H9 (cell line): ENCODE results near the gene CD86. TPM values are rescaled to one million over a fixed set of nuclear protein-coding genes. Genes with fewer than 3 reads are reported as not detected.

Experiments
- DNase-seq: peaks from one replicate; pipeline ENCODE4 v3.0.0-alpha.2; 2017
- H2AFZ ChIP-seq: one replicate; pipeline ENCODE4 v1.6.1; 2013; ENCODE audit warnings: mild to moderate bottlenecking, low read length, control low read depth, moderate library complexity
- H2AK5ac ChIP-seq: 2 replicates; pipeline ENCODE4 v1.6.1; 2013; ENCODE audit warnings: low read length, control low read depth, mixed read lengths; ENCODE audit not compliant: insufficient read length
- H2BK120ac ChIP-seq: one replicate; pipeline ENCODE4 v1.6.1; 2013; ENCODE audit warnings: low read depth, mild to moderate bottlenecking, low read length, control low read depth, inconsistent platforms; ENCODE audit not compliant: poor library complexity, severe bottlenecking
- H2BK12ac ChIP-seq: 2 replicates; pipeline ENCODE4 v1.6.1; 2013; ENCODE audit warnings: low read length, control low read depth, mixed read lengths, low read depth; ENCODE audit not compliant: insufficient read length
- H2BK15ac ChIP-seq: 2 replicates; pipeline ENCODE4 v1.6.1; 2013; ENCODE audit warnings: low read depth, low read length, control low read depth
- H2BK20ac ChIP-seq: one replicate; pipeline ENCODE4 v1.6.1; 2013; ENCODE audit warnings: low read depth, mild to moderate bottlenecking, low read length, control low read depth, inconsistent platforms; ENCODE audit not compliant: poor library complexity, severe bottlenecking
- H2BK5ac ChIP-seq: 2 replicates; pipeline ENCODE4 v1.6.1; 2013; ENCODE audit warnings: low read length, control low read depth, mixed read lengths; ENCODE audit not compliant: insufficient read length
- H3K14ac ChIP-seq: 2 replicates; pipeline ENCODE4 v1.6.1; 2013; ENCODE audit warnings: low read length, control low read depth; ENCODE audit not compliant: insufficient read depth
- H3K18ac ChIP-seq: 2 replicates; pipeline ENCODE4 v1.6.1; 2013; ENCODE audit warnings: low read depth, mild to moderate bottlenecking, mixed read lengths, low read length, control low read depth; ENCODE audit not compliant: insufficient read length
- H3K23ac ChIP-seq: 2 replicates; pipeline ENCODE4 v1.6.1; 2013; ENCODE audit warnings: low read length, control low read depth, mixed read lengths, low read depth; ENCODE audit not compliant: insufficient read length
- H3K23me2 ChIP-seq: 2 replicates; pipeline ENCODE4 v1.6.1; 2013; ENCODE audit warnings: low read depth, mild to moderate bottlenecking, mixed read lengths, low read length, control low read depth; ENCODE audit not compliant: insufficient read length, poor library complexity, severe bottlenecking
- H3K27ac ChIP-seq: 2 replicates; pipeline ENCODE4 v1.5.1; 2013; ENCODE audit warnings: low read length, control low read depth, mixed read lengths, low read depth; ENCODE audit not compliant: insufficient read length
- H3K27me3 ChIP-seq: 2 replicates; pipeline ENCODE4 v1.6.1; 2013; ENCODE audit warnings: low read length, control low read depth, inconsistent platforms; ENCODE audit not compliant: insufficient read depth
- H3K4ac ChIP-seq: 2 replicates; pipeline ENCODE4 v1.6.1; 2013; ENCODE audit warnings: low read depth, mild to moderate bottlenecking, control low read depth, inconsistent platforms, low read length, moderate library complexity
- H3K4me1 ChIP-seq: 2 replicates; pipeline ENCODE4 v1.6.1; 2013; ENCODE audit warnings: low read length, control low read depth, inconsistent platforms; ENCODE audit not compliant: insufficient read depth
- H3K4me2 ChIP-seq: 2 replicates; pipeline ENCODE4 v1.6.1; 2013; ENCODE audit warnings: low read length, control low read depth, mixed read lengths; ENCODE audit not compliant: insufficient read length, insufficient read depth
- H3K56ac ChIP-seq: 2 replicates; pipeline ENCODE4 v1.6.1; 2013; ENCODE audit warnings: low read depth, mild to moderate bottlenecking, mixed read lengths, low read length, control low read depth; ENCODE audit not compliant: insufficient read length
- H3K79me1 ChIP-seq: 2 replicates; pipeline ENCODE4 v1.6.1; 2013; ENCODE audit warnings: low read depth, mild to moderate bottlenecking, moderate library complexity, low read length, control low read depth, inconsistent platforms; ENCODE audit not compliant: insufficient read depth, poor library complexity, severe bottlenecking
- H3K79me2 ChIP-seq: 2 replicates; pipeline ENCODE4 v1.6.1; 2013; ENCODE audit warnings: low read length, control low read depth, inconsistent platforms; ENCODE audit not compliant: insufficient read depth
- H3K9ac ChIP-seq: 2 replicates; pipeline ENCODE4 v1.6.1; 2013; ENCODE audit warnings: low read length, control low read depth, mixed read lengths; ENCODE audit not compliant: insufficient read length; ENCODE audit errors: extremely low read depth
- H3K9me3 ChIP-seq: one replicate; pipeline ENCODE4 v1.6.1; 2013; ENCODE audit warnings: low read depth, low read length, inconsistent platforms; ENCODE audit not compliant: control insufficient read depth
- H3T11ph ChIP-seq: one replicate; pipeline ENCODE4 v1.6.1; 2013; ENCODE audit warnings: mild to moderate bottlenecking, low read length, control low read depth, inconsistent platforms
- H4K20me1 ChIP-seq: one replicate; pipeline ENCODE4 v1.6.1; 2013; ENCODE audit not compliant: control insufficient read depth, insufficient read length, insufficient read depth
- H4K5ac ChIP-seq: 2 replicates; pipeline ENCODE4 v1.6.1; 2013; ENCODE audit warnings: low read depth, mild to moderate bottlenecking, mixed read lengths, low read length, control low read depth; ENCODE audit not compliant: insufficient read length
- H4K8ac ChIP-seq: replicated peaks from 2 replicates; pipeline ENCODE4 v1.6.1; 2013; ENCODE audit warnings: low read length, control low read depth, mixed read lengths, low read depth; ENCODE audit not compliant: insufficient read length
- H4K91ac ChIP-seq: 2 replicates; pipeline ENCODE4 v1.6.1; 2013; ENCODE audit warnings: low read depth, mild to moderate bottlenecking, moderate library complexity, mixed read lengths, low read length, control low read depth; ENCODE audit not compliant: insufficient read length
- H3K27ac Mint-ChIP-seq, 3 experiments: 2 replicates in 2 of 3; 3 replicates in 1 of 3; pipeline ENCODE4 v1.8.0; 2020 to 2021; ENCODE audit warnings: mixed read lengths in 3 of 3, mild to moderate bottlenecking in 1 of 3, moderate library complexity in 1 of 3
- H3K27me3 Mint-ChIP-seq: 2 replicates; pipeline ENCODE4 v1.8.0; 2021; ENCODE audit warnings: low read depth, mild to moderate bottlenecking, moderate library complexity, mixed read lengths
- H3K36me3 Mint-ChIP-seq, 3 experiments: 2 replicates in 2 of 3; 3 replicates in 1 of 3; pipeline ENCODE4 v1.8.0; 2020 to 2021; ENCODE audit warnings: low read depth in 3 of 3, mixed read lengths in 3 of 3; ENCODE audit not compliant: insufficient read depth in 1 of 3
- H3K4me1 Mint-ChIP-seq, 2 experiments: 2 replicates each; pipeline ENCODE4 v1.8.0; 2020; ENCODE audit warnings: mixed read lengths in 2 of 2
- H3K4me3 Mint-ChIP-seq, 2 experiments: 2 replicates in 1 of 2; 3 replicates in 1 of 2; pipeline ENCODE4 v1.8.0; 2020 to 2021; ENCODE audit warnings: mild to moderate bottlenecking in 2 of 2, mixed read lengths in 2 of 2, moderate library complexity in 1 of 2
- H3K9me3 Mint-ChIP-seq, 2 experiments: 2 replicates in 1 of 2; 3 replicates in 1 of 2; pipeline ENCODE4 v1.8.0; 2020; ENCODE audit warnings: mild to moderate bottlenecking in 2 of 2, mixed read lengths in 2 of 2, moderate library complexity in 1 of 2
- WGBS: extraction: QIAGEN DNeasy Blood & Tissue Kit; methylation state at CpG from one replicate; pipeline ENCODE4 v1.1.7; 2013; ENCODE audit warnings: missing lambda C conversion rate, low lambda C conversion rate, mixed read lengths; ENCODE audit not compliant: insufficient read length; ENCODE audit errors: extremely low coverage; 5-methylcytosine and 5-hydroxymethylcytosine counted together
- total RNA-seq: library from RNA; stranded (reverse); gene quantifications from 2 replicates; pipeline ENCODE4 v1.2.1, GENCODE V29; 2021
- TF ChIP-seq, protein P1 (sequence below): fragments of 200-600 bp; sonication (generic); conservative IDR thresholded peaks from 3 replicates; pipeline ENCODE4 v1.8.0; 2021; ENCODE audit warnings: antibody characterized with exemption, mild to moderate bottlenecking

The CD86 gene
- total RNA-seq, 1 experiment from 2014 or later, result not detected

DNA sequence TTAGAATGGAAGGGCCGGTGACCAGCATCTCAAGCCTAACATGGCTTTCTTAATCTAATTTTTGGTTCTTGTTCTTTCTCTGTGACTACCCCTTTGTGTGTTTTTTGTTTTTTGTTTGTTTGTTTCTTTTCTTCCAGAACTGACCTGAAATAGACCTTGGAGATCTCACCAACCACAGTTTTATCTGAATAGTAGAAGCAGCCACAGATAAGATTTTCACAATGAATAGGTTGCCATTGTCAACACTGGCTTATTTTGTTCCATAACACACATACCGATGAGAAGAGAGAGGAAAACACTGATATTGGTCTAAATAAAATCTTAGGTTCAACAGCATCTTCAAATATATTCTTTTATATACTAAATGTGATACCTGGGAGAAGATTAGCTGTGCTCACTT is 44.7 kb upstream of the CD86 start:
- H4K20me1 ChIP-seq, result no peaks in the 10 kb centered on the region
- H3K79me2 ChIP-seq, result no peaks in the 10 kb centered on the region
- Mint-ChIP-seq H3K9me3 (no peaks in the 10 kb centered on the region; a peak in 1 of 5 replicates), H3K36me3 (no peaks in the 10 kb centered on the region; a peak in 1 of 7 replicates), H3K4me3 (no peak overlapping the region), H3K27ac (no peak overlapping the region), H3K4me1 (peaks cover 16% of the 10 kb centered on the region in 2 experiments), H3K27me3 (no peaks in the 10 kb centered on the region)
- no peak overlapping the region for H2AFZ ChIP-seq
- H3K4me1 ChIP-seq, result no peaks in the 10 kb centered on the region; the same call in 1 of the 2 replicates
- H3K23ac ChIP-seq, result no peak overlapping the region
- no peaks in the 10 kb centered on the region for H3K9me3 ChIP-seq
- no peak for DNase-seq
- H3K56ac ChIP-seq, result no peak overlapping the region
- TF ChIP-seq, protein P1, sequence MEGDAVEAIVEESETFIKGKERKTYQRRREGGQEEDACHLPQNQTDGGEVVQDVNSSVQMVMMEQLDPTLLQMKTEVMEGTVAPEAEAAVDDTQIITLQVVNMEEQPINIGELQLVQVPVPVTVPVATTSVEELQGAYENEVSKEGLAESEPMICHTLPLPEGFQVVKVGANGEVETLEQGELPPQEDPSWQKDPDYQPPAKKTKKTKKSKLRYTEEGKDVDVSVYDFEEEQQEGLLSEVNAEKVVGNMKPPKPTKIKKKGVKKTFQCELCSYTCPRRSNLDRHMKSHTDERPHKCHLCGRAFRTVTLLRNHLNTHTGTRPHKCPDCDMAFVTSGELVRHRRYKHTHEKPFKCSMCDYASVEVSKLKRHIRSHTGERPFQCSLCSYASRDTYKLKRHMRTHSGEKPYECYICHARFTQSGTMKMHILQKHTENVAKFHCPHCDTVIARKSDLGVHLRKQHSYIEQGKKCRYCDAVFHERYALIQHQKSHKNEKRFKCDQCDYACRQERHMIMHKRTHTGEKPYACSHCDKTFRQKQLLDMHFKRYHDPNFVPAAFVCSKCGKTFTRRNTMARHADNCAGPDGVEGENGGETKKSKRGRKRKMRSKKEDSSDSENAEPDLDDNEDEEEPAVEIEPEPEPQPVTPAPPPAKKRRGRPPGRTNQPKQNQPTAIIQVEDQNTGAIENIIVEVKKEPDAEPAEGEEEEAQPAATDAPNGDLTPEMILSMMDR, result no peak
- H3K4ac ChIP-seq, result no peak overlapping the region
- H3K9ac ChIP-seq, result no peak overlapping the region
- no peak overlapping the region for H3K14ac ChIP-seq
- H3K27ac ChIP-seq, result no peak overlapping the region
- H4K91ac ChIP-seq, result no peak overlapping the region
- no peak overlapping the region for H3K4me2 ChIP-seq
- no peak overlapping the region for H4K5ac ChIP-seq
- H3T11ph ChIP-seq, result no peak overlapping the region
- H3K18ac ChIP-seq, result no peak overlapping the region
- no peak overlapping the region for H2BK15ac ChIP-seq
- no peak overlapping the region for H2BK5ac ChIP-seq
- no peak overlapping the region for H2BK20ac ChIP-seq
- H2BK12ac ChIP-seq, result no peak overlapping the region
- WGBS, result no CpG with 5 or more reads among the region's 2 CpGs
- H2AK5ac ChIP-seq, result no peak overlapping the region
- H4K8ac ChIP-seq, result no peak overlapping the region
- no peaks in the 10 kb centered on the region for H3K79me1 ChIP-seq
- no peaks in the 10 kb centered on the region for H3K23me2 ChIP-seq
- H3K27me3 ChIP-seq, result no peaks in the 10 kb centered on the region
- no peak overlapping the region for H2BK120ac ChIP-seq
